GM11168 (cell line): ENCODE measurements around the gene GAB4.
"Not testable (repeated sequence)": the region's sequence is repeated elsewhere in the genome, so short reads cannot be mapped to it uniquely, and the experiment has no call there.

Experiments used
- in situ Hi-C: fragments of 300-500 bp; cut with MboI; formaldehyde crosslinking; loops from one replicate; pipeline ENCODE4 v1.12.0; 2022; ENCODE audit warnings: low sequenced_read_pairs; ENCODE audit not compliant: unreplicated experiment

The GAB4 gene

GRCh38 chr22:17007852-17008731 lies at the start of gene GAB4:
Gene GAB4, minus strand, starts transcription at chr22:17008222. Its CDS starts 108 bp downstream, at chr22:17008114.
- in situ Hi-C loops: no loop called here

GRCh38 chr22:17056807-17057206 lies 48.8 kb upstream of the GAB4 start:
- in situ Hi-C loops: no loop called here

- in situ Hi-C loops: no loop called here
Measured at GRCh38 chr22:17056058-17056457, 48.0 kb upstream of the GAB4 start.

GRCh38 chr22:17047656-17048055 lies 39.6 kb upstream of the GAB4 start:
- in situ Hi-C loops: loop anchor here (25.0 kb wide), 1 partner anchor 1140 kb away; no protein-coding TSS in a partner anchor

GRCh38 chr22:17046566-17047348 lies 38.7 kb upstream of the GAB4 start:
- in situ Hi-C loops: loop anchor here (25.0 kb wide), 1 partner anchor 1141 kb away; no protein-coding TSS in a partner anchor

GRCh38 chr22:17043521-17043920 lies 35.5 kb upstream of the GAB4 start:
- in situ Hi-C loops: loop anchor here (25.0 kb wide), 1 partner anchor 1144 kb away; no protein-coding TSS in a partner anchor

- in situ Hi-C loops: loop anchor here (25.0 kb wide), 1 partner anchor 1150 kb away; no protein-coding TSS in a partner anchor
Measured at GRCh38 chr22:17036842-17037711, 29.1 kb upstream of the GAB4 start.

GRCh38 chr22:17035976-17036841 lies 28.2 kb upstream of the GAB4 start:
- in situ Hi-C loops: loop anchor here (25.0 kb wide), 1 partner anchor 1151 kb away; no protein-coding TSS in a partner anchor

GRCh38 chr22:17035246-17035645 lies 27.2 kb upstream of the GAB4 start:
- in situ Hi-C loops: loop anchor here (25.0 kb wide), 1 partner anchor 1152 kb away; no protein-coding TSS in a partner anchor

- in situ Hi-C loops: loop anchor here (25.0 kb wide), 1 partner anchor 1153 kb away; no protein-coding TSS in a partner anchor
Measured at GRCh38 chr22:17034532-17034931, 26.5 kb upstream of the GAB4 start.

GRCh38 chr22:17032277-17032676 lies 24.3 kb upstream of the GAB4 start:
- in situ Hi-C loops: loop anchor here (25.0 kb wide), 1 partner anchor 1155 kb away; no protein-coding TSS in a partner anchor

- in situ Hi-C loops: not testable (repeated sequence)
Measured at GRCh38 chr22:17024380-17024779, 16.4 kb upstream of the GAB4 start.

- in situ Hi-C loops: not testable (repeated sequence)
Measured at GRCh38 chr22:17015552-17015951, 7.5 kb upstream of the GAB4 start.

- in situ Hi-C loops: not testable (repeated sequence)
Measured at GRCh38 chr22:17014101-17014440, 6.0 kb upstream of the GAB4 start.

GRCh38 chr22:17013396-17014100 lies 5.5 kb upstream of the GAB4 start:
- in situ Hi-C loops: no loop called here

GRCh38 chr22:17012267-17012666 lies 4.2 kb upstream of the GAB4 start:
- in situ Hi-C loops: no loop called here

GRCh38 chr22:17009640-17010291 lies 1.7 kb upstream of the GAB4 start:
- in situ Hi-C loops: no loop called here

- in situ Hi-C loops: no loop called here
Measured at GRCh38 chr22:17007257-17007656, 765 bp downstream of the GAB4 start.
